Hematopoietic multipotent progenitor cell (in vitro differentiated cells): ENCODE results near the gene MFN1. TPM values are rescaled to one million over a fixed set of nuclear protein-coding genes. Genes with fewer than 3 reads are reported as not detected.

Experiments used
- DNase-seq, 3 donors: peaks; one replicate each; pipeline ENCODE4 v3.0.0-alpha.2; 2011 to 2015; ENCODE audit warnings: low read depth in 2 of 3, low spot score in 2 of 3
- total RNA-seq: library from RNA; depleted of rRNA; stranded (reverse); fragments of >200 nt; gene quantifications from one replicate; pipeline ENCODE4 v1.2.3, GENCODE V29; 2012

Gene MFN1
- total RNA-seq, 1 donor = 13.2 TPM

DNA sequence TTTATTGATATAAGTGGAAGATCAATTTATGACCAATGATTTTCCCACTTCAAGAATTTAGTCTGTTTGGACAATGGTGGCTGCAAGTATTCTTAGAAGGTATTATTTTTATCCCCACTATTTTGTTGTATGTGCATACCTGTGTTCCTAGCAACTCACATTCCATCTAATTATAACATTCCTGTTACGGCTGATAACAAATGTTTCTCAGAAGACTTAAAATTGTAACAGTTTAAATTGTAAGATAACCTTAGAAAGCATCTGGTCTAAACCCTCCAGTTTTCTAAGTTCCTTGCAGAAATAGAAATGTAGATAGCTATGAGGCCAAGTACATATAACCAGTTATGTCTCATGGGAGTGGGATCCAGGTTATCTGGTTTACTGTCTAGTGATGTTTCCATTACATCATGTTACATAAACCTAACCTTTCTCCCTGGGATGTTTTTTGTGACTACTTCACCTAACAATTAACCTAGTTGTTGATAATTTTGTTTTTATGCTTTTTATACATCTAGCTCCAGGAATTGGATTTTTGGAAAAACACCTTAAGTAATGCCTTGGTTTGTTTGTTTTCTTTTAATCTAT, 11.1 kb upstream of the MFN1 start:
- no peak for DNase-seq

DNA sequence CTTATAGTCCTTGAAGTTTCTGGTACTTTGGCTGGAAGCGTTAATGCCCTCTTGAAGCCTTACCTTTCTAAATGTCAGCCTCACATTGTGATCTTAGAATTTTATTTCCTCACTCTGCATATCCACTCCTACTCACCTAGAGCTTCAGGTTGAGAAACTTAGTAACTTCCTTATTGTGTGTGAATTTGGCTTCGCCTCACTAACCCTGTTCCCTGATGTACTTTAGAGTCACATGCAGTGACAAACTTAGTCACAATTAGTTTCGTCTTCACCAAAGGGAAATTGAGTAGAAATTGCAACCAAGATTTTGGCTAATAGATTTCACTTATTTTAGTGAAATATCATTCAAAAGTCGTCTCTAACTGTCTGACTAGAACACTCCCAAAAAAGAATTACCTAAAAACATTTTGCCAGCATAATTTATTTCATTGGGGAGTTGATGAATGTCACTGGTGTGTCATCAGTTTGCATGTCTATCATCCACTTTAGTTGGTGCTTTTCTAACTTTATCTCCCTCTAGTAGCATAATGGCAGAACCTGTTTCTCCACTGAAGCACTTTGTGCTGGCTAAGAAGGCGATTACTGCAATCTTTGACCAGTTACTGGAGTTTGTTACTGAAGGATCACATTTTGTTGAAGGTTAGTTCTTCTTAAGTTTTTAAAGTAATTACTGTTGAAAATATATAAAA, 960 bp downstream of the MFN1 start:
- DNase-seq = peak in 2 of 3 donors; percentile 26 to 43

DNA sequence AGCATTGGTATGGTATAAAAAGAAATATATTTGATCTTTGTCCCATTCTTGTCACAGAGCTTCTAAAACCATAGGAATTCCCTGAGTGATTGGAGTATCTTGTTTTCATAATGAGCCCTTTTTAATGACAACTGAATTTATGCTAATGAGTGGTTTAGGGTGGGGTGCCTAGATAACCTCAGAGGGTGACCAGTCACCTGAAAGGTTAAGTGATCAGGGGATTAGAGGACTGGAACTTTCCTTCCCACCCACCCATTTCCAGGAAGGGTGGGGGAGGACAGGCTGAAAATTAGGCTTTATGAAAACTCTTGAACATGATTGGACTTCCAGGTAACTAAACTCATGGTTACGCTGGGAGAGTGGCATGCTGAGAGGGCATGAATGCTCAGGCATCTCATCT, 8.5 kb downstream of the MFN1 start:
- no peak for DNase-seq

DNA sequence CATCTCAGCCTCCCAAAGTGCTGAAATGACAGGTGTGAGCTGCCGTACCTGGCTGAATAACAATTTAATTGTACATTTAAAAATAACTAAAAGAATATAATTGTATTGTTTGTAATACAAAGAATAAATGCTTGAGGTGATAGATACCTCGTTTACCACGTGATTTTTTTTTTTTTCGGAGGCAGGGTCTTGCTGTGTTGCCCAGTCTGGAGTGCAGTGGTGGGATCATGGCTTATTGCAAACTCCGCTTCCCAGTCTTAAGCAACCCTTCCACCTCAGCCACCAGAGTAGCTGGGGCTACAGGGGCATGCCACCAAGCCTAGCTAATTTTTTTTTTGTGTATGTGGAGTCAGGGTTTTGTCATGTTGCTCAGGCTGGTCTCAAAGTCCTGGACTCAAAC, 15.8 kb downstream of the MFN1 start:
- DNase-seq = no peak

DNA sequence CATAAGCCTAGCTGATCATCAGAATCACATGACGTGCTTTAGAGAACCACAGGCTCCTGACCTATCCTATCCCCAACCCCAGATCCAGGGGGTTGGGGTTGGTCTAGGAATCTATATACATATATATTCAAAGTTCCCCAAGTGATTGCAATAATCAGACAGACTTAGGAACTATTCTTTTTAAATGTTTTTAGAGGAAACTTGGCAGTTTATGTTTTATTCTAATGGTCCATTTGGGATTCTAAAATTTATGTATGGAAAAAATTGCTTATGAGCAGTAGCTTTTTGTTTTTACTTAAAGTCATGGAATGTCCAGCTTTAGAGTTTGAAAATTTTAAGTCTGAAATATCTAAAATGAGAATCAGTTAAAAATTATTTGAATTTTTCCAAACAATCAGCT, 22.1 kb downstream of the MFN1 start:
- DNase-seq = no peak

DNA sequence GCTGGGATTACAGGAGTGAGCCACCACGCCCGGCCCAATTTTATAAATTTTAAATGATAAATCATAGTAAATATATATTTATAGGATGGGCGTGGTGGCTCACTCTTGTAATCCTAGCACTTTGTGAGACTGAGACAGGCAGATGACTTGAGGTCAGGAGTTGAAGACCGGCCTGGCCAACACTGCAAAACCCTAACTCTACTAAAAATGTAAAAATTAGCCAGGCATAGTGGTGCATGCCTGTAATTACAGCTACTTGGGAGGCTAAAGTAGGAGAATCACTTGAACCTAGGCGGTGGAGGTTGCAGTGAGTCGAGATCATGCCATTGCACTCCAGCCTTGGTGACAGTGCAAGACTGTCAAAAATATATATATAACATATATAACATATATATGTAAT, 26.4 kb downstream of the MFN1 start:
- DNase-seq = peak in 1 of 3 donors; percentile 4

DNA sequence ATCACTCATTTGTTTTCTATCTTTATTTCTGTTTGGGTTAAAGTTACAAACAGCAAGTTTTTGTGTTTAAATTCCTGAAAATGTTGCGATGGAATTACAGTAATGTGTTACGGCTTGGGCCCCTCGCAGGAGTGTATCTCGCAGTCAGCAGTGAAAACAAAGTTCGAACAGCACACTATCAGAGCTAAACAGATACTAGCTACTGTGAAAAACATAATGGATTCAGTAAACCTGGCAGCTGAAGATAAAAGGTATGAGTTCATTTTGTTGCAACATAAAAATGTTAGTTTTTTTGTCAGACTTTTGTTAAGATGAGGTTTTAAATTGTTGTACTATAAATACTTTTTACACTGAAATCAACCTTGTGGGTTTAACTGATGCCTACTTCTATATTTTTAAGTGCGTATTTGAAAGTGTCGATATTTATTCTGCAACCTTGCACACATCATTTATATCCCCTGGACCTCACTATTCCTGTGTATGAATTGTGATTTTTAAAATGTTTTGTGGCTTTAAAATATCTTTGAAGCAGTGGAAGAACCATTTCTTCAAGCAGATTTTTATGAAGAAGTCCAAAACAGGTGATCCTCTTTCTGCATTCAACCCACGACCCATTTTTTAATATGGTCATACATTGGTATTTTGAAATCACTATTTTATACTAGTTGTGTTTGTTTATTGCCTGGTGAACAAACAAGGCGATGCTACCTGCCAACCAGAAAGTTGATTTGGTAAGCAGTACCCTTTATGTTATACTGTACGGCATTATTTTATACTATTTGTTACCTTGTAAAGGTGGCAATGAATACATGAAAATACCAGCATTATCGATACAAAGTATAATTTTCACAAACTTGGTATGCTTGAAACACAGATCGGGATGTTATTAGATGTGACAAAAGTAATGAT, 27.8 kb downstream of the MFN1 start:
- no peak for DNase-seq

DNA sequence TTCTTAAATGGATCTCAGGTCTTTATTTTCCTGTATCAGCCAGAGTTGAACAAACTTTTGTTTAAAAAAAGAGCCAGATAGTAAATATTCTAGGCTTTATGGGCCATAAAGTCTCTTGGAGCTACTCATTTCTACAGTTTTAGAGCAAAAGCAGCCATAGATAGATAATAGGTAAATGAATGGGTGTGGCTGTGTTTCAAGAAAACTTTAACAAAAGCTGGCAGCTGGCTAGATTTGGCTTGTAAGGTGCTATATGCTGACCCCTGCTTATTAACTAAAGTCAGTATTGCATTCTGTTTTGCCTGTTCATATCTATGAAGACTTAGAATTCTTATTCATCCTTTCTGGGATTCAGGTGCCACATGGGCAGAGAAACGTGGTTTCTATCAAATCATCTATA, 29.0 kb downstream of the MFN1 start:
- DNase-seq = no peak

DNA sequence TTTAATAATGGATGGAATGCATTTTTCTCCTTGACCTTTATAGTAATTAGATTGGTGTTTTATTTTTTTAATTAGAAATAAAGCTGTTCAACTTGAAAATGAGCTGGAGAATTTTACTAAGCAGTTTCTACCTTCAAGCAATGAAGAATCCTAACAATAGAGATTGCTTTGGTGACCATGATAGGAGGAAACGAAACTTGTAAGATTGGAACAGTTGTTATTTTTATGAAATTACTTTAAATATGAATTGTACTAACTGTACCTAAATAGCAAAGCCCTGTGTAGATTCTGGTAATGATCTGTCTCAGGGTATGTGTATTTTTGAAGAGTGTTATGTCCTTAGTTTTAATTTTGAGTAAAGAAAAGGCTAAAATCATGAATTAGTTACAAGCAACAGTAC, 44.4 kb downstream of the MFN1 start:
- no peak for DNase-seq

DNA sequence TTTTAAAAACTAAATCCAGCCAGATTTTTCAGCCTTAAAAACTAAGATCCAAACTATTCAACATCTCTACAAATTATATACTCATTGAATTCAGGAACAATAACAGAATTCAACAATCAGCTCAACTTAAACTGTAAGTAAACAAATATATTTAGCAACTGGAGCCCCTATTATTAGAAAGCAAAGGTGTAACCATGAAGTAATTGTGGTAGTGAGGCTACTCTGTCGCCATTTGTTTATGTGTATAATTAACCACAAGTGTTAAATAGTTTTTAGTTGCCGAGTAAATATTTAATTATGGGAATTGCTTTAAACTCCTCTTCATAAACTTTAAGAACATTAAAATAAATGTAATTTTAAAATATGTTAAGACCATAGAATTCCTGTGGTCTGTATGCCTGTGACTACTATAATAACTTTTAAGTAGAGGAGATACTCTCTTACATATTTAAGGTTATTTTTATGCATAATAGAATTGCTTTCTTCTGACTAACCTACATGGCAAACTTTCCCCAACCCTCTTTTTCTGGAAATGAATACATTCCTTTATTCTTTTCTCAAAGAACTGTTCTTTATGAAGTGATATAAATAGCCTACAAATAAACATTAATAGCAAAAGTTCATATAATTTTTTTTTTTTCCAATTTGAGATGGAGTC, 51.2 kb downstream of the MFN1 start:
- DNase-seq = no peak

DNA sequence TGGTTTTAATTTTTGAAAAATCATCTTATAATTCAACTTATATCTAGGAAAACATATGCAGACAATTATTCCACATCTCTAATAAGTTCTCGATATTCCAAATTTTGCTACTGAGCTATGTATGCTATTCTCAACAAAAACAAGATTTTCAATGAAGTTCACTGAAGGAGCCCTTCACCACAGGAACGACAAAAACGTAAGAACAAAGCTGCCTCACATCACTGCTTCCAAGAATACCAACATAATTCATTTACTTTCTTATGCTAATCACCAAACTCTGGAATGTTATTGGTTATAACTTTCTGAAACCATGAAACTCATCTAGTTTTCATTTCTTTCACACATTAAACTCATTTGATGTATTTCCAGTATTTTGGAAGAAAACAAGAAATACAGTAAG, 54.1 kb downstream of the MFN1 start:
- DNase-seq = no peak

DNA sequence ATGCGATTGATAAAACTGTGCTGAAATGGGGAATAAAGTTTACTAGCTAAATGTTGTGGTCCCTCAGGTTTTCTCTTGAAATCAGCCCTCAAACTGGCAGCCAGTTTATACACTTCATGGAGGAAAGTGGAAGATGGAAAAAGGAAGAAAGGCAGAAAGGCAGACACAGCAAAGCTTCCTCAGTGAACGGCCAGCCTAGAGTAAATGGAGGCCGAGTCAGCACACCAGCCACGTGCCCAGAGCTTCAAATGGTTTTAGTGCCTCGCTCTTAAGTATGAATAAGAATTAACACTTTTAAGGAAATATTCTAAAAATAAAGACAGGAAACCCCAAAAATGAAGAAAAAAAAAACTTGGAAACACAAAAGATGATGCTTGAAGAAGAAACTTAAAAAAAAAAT, 55.5 kb downstream of the MFN1 start:
- no peak for DNase-seq

DNA sequence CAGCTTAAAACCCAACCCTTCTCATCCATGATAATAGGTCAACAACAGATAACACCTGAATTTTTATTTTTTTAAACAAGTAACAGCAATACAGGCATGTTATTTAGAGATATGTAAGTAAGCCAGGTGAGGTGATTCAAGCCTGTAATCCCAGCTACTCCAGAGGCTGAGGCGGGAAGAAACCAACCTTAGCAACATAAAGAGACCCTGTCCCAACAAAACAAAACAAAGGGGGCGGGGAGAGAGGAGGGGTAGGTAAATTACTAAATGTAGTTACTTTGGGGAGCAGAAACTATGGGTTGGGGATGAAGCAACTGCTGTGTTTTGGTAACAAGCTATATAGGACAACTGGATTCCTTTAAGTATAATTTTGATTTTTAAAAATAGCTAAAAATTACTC, 56.8 kb downstream of the MFN1 start:
- DNase-seq = no peak

DNA sequence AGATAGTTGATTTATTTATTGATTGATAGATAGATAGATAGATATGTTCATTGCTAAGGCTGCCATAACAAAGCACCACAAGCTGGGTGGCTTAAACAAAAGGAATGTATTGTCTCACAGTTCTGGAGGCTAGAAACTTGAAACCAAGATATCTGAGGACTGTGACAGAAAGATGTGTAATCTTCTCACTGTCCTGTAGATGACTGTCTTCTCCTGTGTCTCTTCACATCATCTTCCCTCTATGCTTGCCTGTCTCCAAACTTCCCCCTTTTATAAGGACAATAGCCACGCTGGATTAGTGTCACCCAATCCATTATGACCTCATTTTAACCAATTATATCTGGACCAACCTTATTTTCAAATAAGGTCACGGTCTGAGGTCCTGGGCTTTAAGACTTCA, 62.8 kb downstream of the MFN1 start:
- DNase-seq = no peak

DNA sequence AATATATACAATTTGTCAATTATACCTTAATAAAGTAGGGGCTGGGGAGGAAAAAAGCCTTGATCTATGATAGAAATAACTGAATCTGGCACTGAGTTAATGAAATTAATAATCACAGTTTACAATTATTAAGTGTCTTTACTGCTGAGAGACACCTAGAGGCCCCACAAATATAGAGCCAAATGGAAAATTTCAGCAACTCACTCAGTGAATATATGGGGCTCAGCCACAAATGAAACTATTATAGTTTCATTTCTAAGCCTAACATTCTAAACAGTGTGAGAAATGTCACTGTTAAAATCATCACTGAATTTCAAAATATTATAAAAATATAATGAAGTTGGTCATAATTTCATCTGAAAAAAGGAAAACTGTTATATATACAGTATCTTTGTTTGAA, 63.5 kb downstream of the MFN1 start:
- DNase-seq = no peak

DNA sequence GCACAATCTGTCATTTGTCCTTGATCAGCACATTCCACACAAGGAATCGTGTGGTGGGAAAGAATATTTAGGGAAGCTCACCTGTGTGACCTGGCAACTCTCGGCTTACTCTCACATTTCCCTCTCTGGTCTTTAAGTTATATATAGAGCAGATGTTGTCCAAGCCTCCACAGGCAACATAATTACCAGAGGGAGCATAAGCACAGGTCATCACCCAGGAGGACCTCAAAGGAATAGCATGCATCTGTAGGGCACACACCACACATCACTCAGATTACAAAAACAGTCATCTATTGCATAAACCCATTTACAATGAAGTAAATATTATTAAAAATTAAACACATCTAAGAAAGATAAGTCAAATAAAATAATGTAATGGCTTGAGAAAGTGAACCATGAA, 67.3 kb downstream of the MFN1 start:
- DNase-seq = no peak

DNA sequence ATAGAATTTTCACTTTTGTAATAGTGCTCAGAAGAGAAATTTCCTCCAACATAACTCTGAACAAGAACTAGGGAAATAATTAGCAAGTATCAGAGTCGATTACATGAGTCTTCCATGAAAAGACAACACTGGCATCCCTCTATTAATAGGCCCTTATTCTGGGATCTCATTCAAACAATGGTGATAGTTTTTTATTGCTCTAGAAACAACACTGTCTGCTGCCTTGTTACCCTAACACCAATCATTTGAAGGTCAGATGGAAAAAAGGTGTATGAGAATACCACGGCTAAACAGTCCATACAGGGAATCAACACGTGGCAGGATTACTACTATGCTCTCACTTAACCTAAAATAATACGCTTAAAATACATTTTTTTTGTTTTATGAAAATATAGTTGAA, 67.9 kb downstream of the MFN1 start:
- no peak for DNase-seq

DNA sequence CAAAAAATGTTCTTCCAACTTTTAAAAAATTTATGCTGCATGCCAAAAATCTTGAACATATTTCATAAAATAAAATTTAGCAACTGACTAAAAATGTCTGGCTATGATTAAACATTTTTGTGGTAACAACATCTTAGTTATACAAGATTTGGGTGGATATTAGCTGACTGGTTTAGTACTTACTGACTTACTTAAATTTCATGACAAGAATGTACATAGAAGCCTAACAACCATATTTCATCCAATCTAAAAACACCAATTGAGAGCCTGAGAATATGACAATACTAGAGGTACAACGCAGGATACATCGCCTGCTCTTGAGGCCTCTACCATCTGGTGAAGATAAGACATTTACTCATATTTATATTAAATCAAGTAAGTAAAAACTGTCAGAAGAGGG, 69.2 kb downstream of the MFN1 start:
- DNase-seq = no peak

DNA sequence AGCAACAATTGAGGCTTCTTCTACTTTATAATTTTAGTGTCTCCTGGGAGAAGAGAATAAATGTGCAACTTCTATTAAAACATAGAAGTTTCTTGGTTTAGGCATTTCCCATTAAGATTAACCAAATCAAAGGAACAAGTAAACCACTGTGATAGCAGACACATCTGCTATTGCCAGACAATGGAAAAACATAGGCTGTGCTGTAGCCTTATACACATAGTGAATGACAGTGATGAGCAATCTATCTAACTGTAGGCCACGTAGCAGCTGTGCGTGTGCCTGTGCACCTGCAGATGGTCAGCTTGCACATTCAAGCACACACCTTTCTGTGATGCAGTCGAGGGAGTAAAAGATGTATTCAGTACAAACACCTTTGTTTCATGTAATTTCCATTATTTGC, 71.1 kb downstream of the MFN1 start:
- DNase-seq = no peak

DNA sequence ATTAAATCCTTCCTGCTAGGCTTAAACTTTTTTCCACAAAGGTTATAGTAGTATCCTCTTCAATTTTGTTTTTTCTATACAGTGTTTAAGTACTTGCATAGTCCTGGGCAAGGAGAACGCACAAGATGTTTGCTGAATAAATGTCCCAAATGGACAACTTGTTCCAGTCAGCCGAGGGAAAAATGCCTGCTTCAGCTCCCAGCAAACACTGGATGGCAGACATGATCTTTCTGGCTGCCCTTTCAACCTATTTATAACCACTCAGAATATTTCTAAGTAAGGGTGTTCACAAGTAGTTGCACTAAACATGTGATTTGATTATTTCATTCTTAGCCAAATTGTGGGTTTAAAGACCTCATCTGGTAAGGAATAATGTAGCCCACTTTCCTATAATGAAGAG, 74.0 kb downstream of the MFN1 start:
- DNase-seq = peak in 2 of 3 donors; percentile 23 to 40

DNA sequence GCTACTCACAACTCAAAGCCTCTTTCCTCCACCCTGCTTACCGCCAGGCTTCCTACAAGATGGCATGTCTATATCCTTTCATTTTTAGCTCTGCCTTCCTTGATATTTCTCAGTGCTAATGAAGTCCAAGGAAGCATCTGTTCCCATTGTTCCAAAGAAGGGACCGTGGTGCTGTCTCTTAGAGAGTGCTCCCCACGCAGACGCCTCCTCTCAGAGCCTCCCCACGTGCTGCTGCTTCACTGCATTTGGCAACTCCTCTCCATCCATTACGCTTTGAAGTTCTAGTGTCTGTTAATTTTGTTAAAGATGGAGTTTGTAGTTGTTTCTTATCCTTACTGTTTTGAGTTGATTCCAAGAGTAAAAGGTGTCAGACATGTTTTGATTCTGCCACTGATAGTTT, 77.6 kb downstream of the MFN1 start:
- DNase-seq = no peak
